Endothelial cell (in vitro differentiated cells): ENCODE results near the gene VIPR2. TPM values are rescaled to one million over a fixed set of nuclear protein-coding genes. Genes with fewer than 3 reads are reported as not detected.

ENCODE experiments used
- DNase-seq: peaks from one replicate; pipeline ENCODE4 v3.0.0; 2021; ENCODE audit warnings: low spot score
- H3K27ac Mint-ChIP-seq: one replicate; pipeline ENCODE4 v1.8.0; 2021; ENCODE audit warnings: mixed read lengths, inconsistent platforms; ENCODE audit not compliant: unreplicated experiment
- H3K27me3 Mint-ChIP-seq: one replicate; pipeline ENCODE4 v1.8.0; 2021; ENCODE audit warnings: mild to moderate bottlenecking, moderate library complexity, mixed read lengths, inconsistent platforms; ENCODE audit not compliant: unreplicated experiment
- H3K36me3 Mint-ChIP-seq: one replicate; pipeline ENCODE4 v1.8.0; 2021; ENCODE audit warnings: mild to moderate bottlenecking, low read depth, mixed read lengths, inconsistent platforms; ENCODE audit not compliant: unreplicated experiment
- H3K4me1 Mint-ChIP-seq: one replicate; pipeline ENCODE4 v1.8.0; 2021; ENCODE audit warnings: mild to moderate bottlenecking, mixed read lengths, inconsistent platforms; ENCODE audit not compliant: unreplicated experiment
- H3K4me3 Mint-ChIP-seq: one replicate; pipeline ENCODE4 v1.8.0; 2021; ENCODE audit warnings: mild to moderate bottlenecking, mixed read lengths, inconsistent platforms; ENCODE audit not compliant: unreplicated experiment
- H3K9me3 Mint-ChIP-seq: one replicate; pipeline ENCODE4 v1.8.0; 2021; ENCODE audit warnings: mixed read lengths, inconsistent platforms; ENCODE audit not compliant: unreplicated experiment
- total RNA-seq: library from RNA; stranded (reverse); fragmentation: NEBNext Ultra II Directional; extraction: Animal tissue kit (Norgen Biotek cat#: 25700); gene quantifications from one replicate; pipeline ENCODE4 v1.2.1, GENCODE V29; 2021; ENCODE audit not compliant: unreplicated experiment
- TF ChIP-seq, protein P1 (sequence below): fragments of 200-600 bp; sonication (generic); IDR thresholded peaks from one replicate; pipeline ENCODE4 v1.5.0; 2021; ENCODE audit warnings: antibody characterized with exemption; ENCODE audit not compliant: unreplicated experiment

VIPR2 gene
- total RNA-seq, 1 donor from 2014 or later: 2.4 TPM

- no peak overlapping the region for H3K4me3 Mint-ChIP-seq
- H3K4me1 Mint-ChIP-seq: no peaks in the 10 kb centered on the region
- no peak for DNase-seq
- H3K27ac Mint-ChIP-seq: no peak overlapping the region
- H3K36me3 Mint-ChIP-seq: peaks cover 3% of the 10 kb centered on the region
- peaks cover 2% of the 10 kb centered on the region for H3K27me3 Mint-ChIP-seq
- TF ChIP-seq, protein P1, sequence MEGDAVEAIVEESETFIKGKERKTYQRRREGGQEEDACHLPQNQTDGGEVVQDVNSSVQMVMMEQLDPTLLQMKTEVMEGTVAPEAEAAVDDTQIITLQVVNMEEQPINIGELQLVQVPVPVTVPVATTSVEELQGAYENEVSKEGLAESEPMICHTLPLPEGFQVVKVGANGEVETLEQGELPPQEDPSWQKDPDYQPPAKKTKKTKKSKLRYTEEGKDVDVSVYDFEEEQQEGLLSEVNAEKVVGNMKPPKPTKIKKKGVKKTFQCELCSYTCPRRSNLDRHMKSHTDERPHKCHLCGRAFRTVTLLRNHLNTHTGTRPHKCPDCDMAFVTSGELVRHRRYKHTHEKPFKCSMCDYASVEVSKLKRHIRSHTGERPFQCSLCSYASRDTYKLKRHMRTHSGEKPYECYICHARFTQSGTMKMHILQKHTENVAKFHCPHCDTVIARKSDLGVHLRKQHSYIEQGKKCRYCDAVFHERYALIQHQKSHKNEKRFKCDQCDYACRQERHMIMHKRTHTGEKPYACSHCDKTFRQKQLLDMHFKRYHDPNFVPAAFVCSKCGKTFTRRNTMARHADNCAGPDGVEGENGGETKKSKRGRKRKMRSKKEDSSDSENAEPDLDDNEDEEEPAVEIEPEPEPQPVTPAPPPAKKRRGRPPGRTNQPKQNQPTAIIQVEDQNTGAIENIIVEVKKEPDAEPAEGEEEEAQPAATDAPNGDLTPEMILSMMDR: no peak
- H3K9me3 Mint-ChIP-seq: peaks cover 7% of the 10 kb centered on the region
Observed at GRCh38 chr7:159042581-159043101, 102.0 kb downstream of the VIPR2 start.

GRCh38 chr7:159042103-159042502, 102.6 kb downstream of the VIPR2 start:
- Mint-ChIP-seq H3K36me3 (peaks cover 3% of the 10 kb centered on the region), H3K9me3 (peaks cover 7% of the 10 kb centered on the region), H3K4me1 (no peaks in the 10 kb centered on the region), H3K27ac (no peak overlapping the region), H3K27me3 (peaks cover 2% of the 10 kb centered on the region), H3K4me3 (no peak overlapping the region)
- no peak for DNase-seq
- TF ChIP-seq, protein P1: no peak

DNA sequence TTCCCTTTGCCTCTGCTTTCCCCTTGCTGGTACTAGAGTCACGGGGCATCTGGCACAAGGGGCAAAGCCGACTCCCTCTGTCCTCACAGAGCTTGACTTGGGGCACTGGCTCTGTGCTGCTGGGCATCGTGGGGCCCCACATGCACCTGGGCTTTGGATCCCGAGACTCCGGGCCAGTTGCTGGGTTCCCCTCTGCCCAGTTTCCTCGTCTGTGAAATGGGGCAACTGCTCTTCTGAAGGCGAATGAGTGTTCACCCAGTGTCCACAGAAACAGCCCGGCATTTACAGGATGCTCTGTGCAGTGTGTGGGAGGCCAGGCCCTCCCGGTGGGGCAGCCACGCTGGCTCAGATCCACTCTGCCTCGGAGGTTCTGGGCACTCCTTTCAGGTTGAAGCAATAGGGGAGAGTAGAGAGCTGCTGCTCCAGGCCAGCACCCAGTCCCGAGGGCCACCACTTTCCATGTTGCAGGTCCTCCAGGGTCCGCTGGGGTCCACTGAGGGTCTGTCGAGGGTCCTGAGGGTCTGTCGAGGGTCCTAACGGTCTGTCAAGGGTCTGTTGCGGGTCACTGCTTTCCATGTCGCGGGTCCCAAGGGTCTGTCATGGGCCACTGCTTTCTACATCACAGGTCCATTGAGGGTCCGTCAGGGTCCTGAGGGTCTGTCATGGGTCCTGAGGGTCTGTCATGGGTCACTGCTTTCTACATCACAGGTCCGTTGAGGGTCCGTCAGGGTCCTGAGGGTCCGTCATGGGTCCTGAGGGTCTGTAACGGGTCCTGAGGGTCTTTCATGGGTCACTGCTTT, 103.6 kb downstream of the VIPR2 start:
- DNase-seq: no peak
- no peak overlapping the region for H3K27ac Mint-ChIP-seq
- TF ChIP-seq, protein P1: no peak
- H3K4me1 Mint-ChIP-seq: peaks cover under 1% of the 10 kb centered on the region
- peaks cover 2% of the 10 kb centered on the region for H3K27me3 Mint-ChIP-seq
- H3K4me3 Mint-ChIP-seq: no peak overlapping the region
- H3K36me3 Mint-ChIP-seq: peaks cover 3% of the 10 kb centered on the region
- H3K9me3 Mint-ChIP-seq: peaks cover 7% of the 10 kb centered on the region

GRCh38 chr7:159040146-159040545, 104.5 kb downstream of the VIPR2 start:
- H3K27me3 Mint-ChIP-seq: peaks cover 2% of the 10 kb centered on the region
- H3K36me3 Mint-ChIP-seq: peaks cover 7% of the 10 kb centered on the region
- H3K4me3 Mint-ChIP-seq: no peak overlapping the region
- H3K9me3 Mint-ChIP-seq: peaks cover 7% of the 10 kb centered on the region
- TF ChIP-seq, protein P1: no peak
- H3K27ac Mint-ChIP-seq: no peak overlapping the region
- H3K4me1 Mint-ChIP-seq: peaks cover 8% of the 10 kb centered on the region
- DNase-seq: no peak

- no peak for DNase-seq
- TF ChIP-seq, protein P1: no peak
- Mint-ChIP-seq H3K27me3 (peaks cover 2% of the 10 kb centered on the region), H3K4me1 (peaks cover 8% of the 10 kb centered on the region), H3K27ac (no peak overlapping the region), H3K4me3 (no peak overlapping the region), H3K36me3 (peaks cover 7% of the 10 kb centered on the region), H3K9me3 (peaks cover 7% of the 10 kb centered on the region)
Observed at GRCh38 chr7:159039716-159040115, 105.0 kb downstream of the VIPR2 start.
